ENCODE data around the gene FABP1. TPM values are rescaled to one million over a fixed set of nuclear protein-coding genes. Genes with fewer than 3 reads are reported as not detected.

Gene FABP1
- total RNA-seq, 1 donor from 2014 or later = 28.2 TPM

DNA sequence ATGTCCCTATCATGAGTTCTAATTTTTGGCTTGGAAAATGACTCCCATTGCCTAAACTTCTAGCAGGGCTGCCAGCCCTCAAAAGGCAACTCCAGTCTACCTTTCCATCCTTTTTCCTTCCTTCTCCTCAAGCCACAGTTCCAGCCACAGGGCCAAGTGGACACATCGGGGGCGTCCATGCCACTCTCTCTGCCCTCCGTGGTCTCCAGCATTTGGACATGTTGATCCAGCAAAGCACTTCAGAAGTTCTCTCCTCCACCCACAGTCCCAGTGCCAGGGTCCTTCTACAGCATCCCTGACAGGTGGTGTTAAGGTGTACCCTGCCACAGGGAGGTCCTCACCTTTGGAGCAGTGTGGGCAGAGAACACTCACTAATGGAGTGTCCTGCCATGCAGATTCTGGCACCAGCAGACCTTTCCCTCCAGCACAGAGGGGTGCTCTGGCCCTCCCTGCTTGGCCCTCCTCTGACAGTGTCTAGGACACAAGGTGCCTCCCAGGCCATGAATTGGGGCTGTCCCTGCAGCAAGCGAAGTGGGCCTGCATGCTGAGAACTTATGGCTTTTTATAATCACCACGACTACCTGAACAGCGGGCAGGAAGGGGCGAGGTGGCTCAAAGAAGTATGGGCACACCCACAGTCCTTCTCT lies 1.6 kb upstream of the FABP1 start:
- Mint-ChIP-seq H3K4me1 (ENCODE audit: unreplicated experiment) (no peaks in the 10 kb centered on the region), H3K36me3 (no peaks in the 10 kb centered on the region), H3K4me3 (no peak overlapping the region), H3K27me3 (peaks cover 12% of the 10 kb centered on the region), H3K9me3 (no peaks in the 10 kb centered on the region), H3K27ac (no peak overlapping the region)
- no peak for DNase-seq (ENCODE audit: extremely low spot score, unreplicated experiment)
- TF ChIP-seq, protein P1, sequence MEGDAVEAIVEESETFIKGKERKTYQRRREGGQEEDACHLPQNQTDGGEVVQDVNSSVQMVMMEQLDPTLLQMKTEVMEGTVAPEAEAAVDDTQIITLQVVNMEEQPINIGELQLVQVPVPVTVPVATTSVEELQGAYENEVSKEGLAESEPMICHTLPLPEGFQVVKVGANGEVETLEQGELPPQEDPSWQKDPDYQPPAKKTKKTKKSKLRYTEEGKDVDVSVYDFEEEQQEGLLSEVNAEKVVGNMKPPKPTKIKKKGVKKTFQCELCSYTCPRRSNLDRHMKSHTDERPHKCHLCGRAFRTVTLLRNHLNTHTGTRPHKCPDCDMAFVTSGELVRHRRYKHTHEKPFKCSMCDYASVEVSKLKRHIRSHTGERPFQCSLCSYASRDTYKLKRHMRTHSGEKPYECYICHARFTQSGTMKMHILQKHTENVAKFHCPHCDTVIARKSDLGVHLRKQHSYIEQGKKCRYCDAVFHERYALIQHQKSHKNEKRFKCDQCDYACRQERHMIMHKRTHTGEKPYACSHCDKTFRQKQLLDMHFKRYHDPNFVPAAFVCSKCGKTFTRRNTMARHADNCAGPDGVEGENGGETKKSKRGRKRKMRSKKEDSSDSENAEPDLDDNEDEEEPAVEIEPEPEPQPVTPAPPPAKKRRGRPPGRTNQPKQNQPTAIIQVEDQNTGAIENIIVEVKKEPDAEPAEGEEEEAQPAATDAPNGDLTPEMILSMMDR (conservative IDR thresholded peaks at IDR 0.05) = no peak

DNA sequence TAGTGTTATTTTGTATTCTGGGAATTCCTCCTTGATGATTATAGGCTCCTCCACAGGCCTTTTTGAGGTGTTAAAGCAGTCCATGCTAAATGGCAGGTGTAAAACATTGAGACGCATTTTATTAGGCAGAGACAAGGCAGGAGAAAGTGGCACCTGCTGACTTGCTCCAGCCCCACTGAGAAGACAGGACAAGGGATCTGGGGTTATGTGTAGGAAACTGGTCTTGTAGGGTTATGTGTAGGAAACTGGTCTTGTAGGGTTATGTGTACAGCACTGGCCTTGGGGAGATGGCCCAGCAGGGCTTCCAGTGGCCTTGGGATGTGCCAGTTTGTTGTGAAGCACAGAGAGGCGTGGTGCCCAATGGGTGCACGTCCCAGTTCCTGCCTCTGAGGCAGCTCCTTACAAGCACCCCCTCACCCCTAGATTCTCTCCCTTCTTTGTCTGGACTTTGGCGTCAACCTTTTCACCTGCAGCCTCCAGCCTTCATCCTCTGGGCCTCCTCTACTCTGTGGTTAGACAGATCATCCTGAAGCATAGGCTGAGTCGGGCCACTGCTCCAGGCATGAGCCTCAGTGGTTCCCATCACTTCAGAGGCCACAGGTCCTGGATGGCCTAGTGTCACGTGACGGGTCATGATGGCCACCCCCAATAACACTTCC lies 921 bp upstream of the FABP1 start:
- no peak for DNase-seq (ENCODE audit: extremely low spot score, unreplicated experiment)
- no peak overlapping the region for H3K4me3 Mint-ChIP-seq
- no peaks in the 10 kb centered on the region for H3K36me3 Mint-ChIP-seq
- H3K9me3 Mint-ChIP-seq = no peaks in the 10 kb centered on the region
- H3K27ac Mint-ChIP-seq = no peak overlapping the region
- H3K4me1 Mint-ChIP-seq (ENCODE audit: unreplicated experiment) = no peaks in the 10 kb centered on the region
- H3K27me3 Mint-ChIP-seq = peaks cover 12% of the 10 kb centered on the region
- TF ChIP-seq, protein P1 (conservative IDR thresholded peaks at IDR 0.05) = no peak

DNA sequence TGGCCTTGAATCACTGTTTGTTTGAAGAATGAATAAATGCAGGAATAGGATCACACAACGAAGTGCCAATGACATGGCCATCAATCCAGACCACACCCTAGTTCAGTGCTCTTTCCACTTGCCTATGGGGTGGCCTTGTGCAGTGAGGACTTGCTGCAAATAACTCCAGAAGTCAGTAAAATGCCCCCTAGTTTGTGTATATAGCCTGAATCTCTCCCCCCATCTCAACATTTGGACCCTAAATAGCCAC lies 299 bp downstream of the FABP1 start:
- H3K9me3 Mint-ChIP-seq = no peaks in the 10 kb centered on the region
- no peak for DNase-seq (ENCODE audit: extremely low spot score, unreplicated experiment)
- H3K4me1 Mint-ChIP-seq (ENCODE audit: unreplicated experiment) = no peaks in the 10 kb centered on the region
- H3K36me3 Mint-ChIP-seq = no peaks in the 10 kb centered on the region
- H3K27me3 Mint-ChIP-seq = peaks cover 12% of the 10 kb centered on the region
- H3K4me3 Mint-ChIP-seq = peak overlapping the region; percentile 28
- TF ChIP-seq, protein P1 (conservative IDR thresholded peaks at IDR 0.05) = no peak
- no peak overlapping the region for H3K27ac Mint-ChIP-seq

DNA sequence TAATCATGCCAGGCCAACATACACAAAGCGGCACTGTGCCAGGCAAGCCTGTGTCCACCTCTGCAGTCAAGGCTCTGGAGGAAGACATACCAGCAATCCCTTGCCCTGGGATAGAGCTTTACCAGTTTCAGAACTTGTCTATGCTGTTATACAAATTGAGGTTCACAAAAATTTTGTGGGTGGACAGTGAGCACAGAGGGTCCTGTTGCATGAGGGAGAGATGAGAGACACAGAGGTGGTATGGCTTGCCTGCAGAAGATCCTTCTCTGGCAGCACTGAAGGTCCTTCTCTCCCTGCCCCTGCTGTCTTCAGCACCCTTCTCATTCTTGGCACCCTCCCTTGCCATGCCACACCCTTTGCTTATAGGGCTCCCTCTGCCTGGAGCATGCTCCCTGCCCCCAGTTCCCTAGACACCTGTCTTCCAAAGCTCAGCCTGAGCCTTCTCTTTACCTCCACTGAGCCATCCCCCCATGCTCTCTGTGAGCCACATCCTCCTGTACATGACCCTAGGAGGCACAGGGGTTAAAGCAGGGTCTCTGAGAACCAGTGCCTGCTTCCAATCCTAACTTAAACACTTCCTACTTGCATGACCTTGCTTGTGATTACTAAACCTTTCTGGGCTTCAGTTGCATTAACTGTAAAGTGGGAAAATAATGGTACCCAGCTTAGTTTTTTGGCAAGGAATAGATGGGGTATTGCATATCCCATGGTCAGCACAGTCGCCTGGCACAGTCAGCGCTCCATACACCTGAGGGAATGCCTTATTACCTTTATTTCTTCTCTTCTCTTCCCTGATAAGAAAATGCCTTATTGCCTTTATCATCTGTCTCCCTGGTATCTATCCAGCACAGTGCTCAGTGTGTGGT lies 857 bp downstream of the FABP1 start:
- Mint-ChIP-seq H3K27me3 (peaks cover 12% of the 10 kb centered on the region), H3K4me1 (ENCODE audit: unreplicated experiment) (no peaks in the 10 kb centered on the region)
- TF ChIP-seq, protein P1 (conservative IDR thresholded peaks at IDR 0.05) = no peak

DNA sequence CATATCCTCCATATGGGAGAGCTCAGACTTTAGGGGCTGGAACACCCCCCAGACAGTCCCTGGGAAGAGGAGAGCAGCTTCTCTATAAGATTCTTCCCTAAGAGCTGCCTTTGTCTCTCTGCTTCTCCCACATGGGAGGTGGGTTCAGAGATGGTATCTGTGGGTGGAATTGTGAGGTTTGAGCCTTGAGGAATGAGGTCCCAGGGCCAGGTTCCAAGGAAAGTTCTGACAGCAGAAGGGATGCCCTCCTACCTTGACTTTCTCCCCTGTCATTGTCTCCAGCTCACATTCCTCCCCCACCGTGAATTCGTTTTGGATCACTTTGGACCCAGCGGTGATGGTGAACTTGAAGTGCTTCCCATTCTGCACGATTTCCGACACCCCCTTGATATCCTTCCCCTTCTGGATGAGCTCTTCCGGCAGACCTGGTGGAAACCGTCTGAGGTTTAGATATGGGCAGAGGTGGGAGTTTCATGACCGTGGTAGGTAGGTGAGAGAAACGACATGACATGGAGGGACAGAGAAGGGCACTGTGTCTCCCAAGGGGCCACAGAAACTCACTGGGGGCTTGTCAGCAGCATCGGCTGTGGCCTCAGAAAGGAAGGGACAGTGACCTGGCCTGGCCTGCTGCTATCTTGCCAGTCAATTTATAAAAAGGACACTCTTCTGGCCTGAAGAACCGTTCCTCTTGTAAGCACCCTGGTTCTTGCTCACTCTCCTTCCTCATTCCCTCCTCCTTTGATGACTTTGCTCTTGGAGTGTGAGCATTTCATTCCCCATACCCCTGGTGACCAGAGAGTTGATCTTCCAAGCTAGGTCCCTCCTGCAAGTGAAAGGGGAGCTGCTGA lies 1.7 kb downstream of the FABP1 start:
- H3K9me3 Mint-ChIP-seq = no peaks in the 10 kb centered on the region
- DNase-seq (ENCODE audit: extremely low spot score, unreplicated experiment) = no peak
- H3K27ac Mint-ChIP-seq = no peak overlapping the region
- no peaks in the 10 kb centered on the region for H3K4me1 Mint-ChIP-seq (ENCODE audit: unreplicated experiment)
- H3K27me3 Mint-ChIP-seq = peaks cover 12% of the 10 kb centered on the region
- TF ChIP-seq, protein P1 (conservative IDR thresholded peaks at IDR 0.05) = no peak
- H3K36me3 Mint-ChIP-seq = no peaks in the 10 kb centered on the region
- H3K4me3 Mint-ChIP-seq = no peak overlapping the region

More for the DNA sequence above, 857 bp downstream of the FABP1 start:
- Mint-ChIP-seq H3K9me3 (no peaks in the 10 kb centered on the region), H3K36me3 (no peaks in the 10 kb centered on the region), H3K4me3 (no peak overlapping the region), H3K27ac (no peak overlapping the region)
- no peak for DNase-seq (ENCODE audit: extremely low spot score, unreplicated experiment)
